Liver (tissue), 9 donors: ENCODE measurements around the gene CADPS. TPM values are rescaled to one million over a fixed set of nuclear protein-coding genes. Genes with fewer than 3 reads are reported as not detected.

ENCODE experiments used
- DNase-seq: peaks from one replicate; pipeline ENCODE4 v3.0.0-alpha.2; 2017; ENCODE audit warnings: low spot score
- H3K27ac ChIP-seq, 2 donors: one replicate each; pipeline ENCODE4 v1.7.0; 2013; ENCODE audit warnings: inconsistent platforms in 2 of 2, low read length in 2 of 2, control low read depth in 1 of 2, low read depth in 1 of 2, mild to moderate bottlenecking in 1 of 2
- H3K27me3 ChIP-seq, 4 donors: one replicate each; pipeline versions ENCODE4 v1.6.1 to v1.7.0; 2013; ENCODE audit warnings: low read length in 3 of 4, inconsistent platforms in 1 of 4, mild to moderate bottlenecking in 1 of 4, moderate library complexity in 1 of 4; ENCODE audit not compliant: control insufficient read depth in 4 of 4, insufficient read depth in 4 of 4
- H3K36me3 ChIP-seq, 4 donors: one replicate each; pipeline versions ENCODE4 v1.6.1 to v1.7.0; 2013; ENCODE audit warnings: low read length in 3 of 4, mild to moderate bottlenecking in 3 of 4, low read depth in 1 of 4, moderate library complexity in 1 of 4; ENCODE audit not compliant: control insufficient read depth in 4 of 4, insufficient read depth in 3 of 4
- H3K4me1 ChIP-seq, 4 donors: one replicate each; pipeline versions ENCODE4 v1.6.1 to v1.7.0; 2013; ENCODE audit warnings: low read length in 3 of 4, mild to moderate bottlenecking in 3 of 4, moderate library complexity in 1 of 4; ENCODE audit not compliant: control insufficient read depth in 4 of 4, insufficient read depth in 4 of 4
- H3K4me3 ChIP-seq, 3 donors: one replicate each; pipeline versions ENCODE4 v1.6.1 to v1.7.0; 2013; ENCODE audit warnings: low read length in 3 of 3, control low read depth in 1 of 3, low read depth in 1 of 3, mild to moderate bottlenecking in 1 of 3
- H3K9ac ChIP-seq, 2 donors: one replicate each; pipeline ENCODE4 v1.7.0; 2013; ENCODE audit warnings: low read length in 2 of 2, mild to moderate bottlenecking in 2 of 2, moderate library complexity in 2 of 2, control low read depth in 1 of 2, low read depth in 1 of 2
- H3K9me3 ChIP-seq, 4 donors: one replicate each; pipeline versions ENCODE4 v1.6.1 to v1.7.0; 2013; ENCODE audit warnings: low read length in 3 of 4; ENCODE audit not compliant: control insufficient read depth in 4 of 4
- ATF3 ChIP-seq: IDR thresholded peaks from 2 replicates; pipeline ENCODE4 v1.6.1; 2016; ENCODE audit warnings: antibody characterized with exemption
- CTCF ChIP-seq: fragments of 150-350 bp; IDR thresholded peaks from 2 replicates; pipeline ENCODE4 v1.5.1; 2017; ENCODE audit warnings: improper control_type of control experiment, low read depth, low read length; ENCODE audit not compliant: missing input control
- FOXA2 ChIP-seq: IDR thresholded peaks from 2 replicates; pipeline ENCODE4 v1.6.1; 2016; ENCODE audit warnings: antibody characterized with exemption
- HNF4A ChIP-seq, 2 donors: conservative IDR thresholded peaks; 2 replicates each; pipeline ENCODE4 v1.6.1; 2016; ENCODE audit warnings: antibody characterized with exemption in 2 of 2, mild to moderate bottlenecking in 2 of 2
- HNF4G ChIP-seq: IDR thresholded peaks from 2 replicates; pipeline ENCODE4 v1.6.1; 2016; ENCODE audit warnings: antibody characterized with exemption
- JUND ChIP-seq, 2 donors: IDR thresholded peaks; 2 replicates each; pipeline ENCODE4 v1.6.1; 2016; ENCODE audit warnings: antibody characterized with exemption in 2 of 2
- MAX ChIP-seq: IDR thresholded peaks from 2 replicates; pipeline ENCODE4 v1.6.1; 2016; ENCODE audit warnings: antibody characterized with exemption
- NR2F2 ChIP-seq: IDR thresholded peaks from 2 replicates; pipeline ENCODE4 v1.6.1; 2016; ENCODE audit warnings: antibody characterized with exemption
- RAD21 ChIP-seq, 2 donors: IDR thresholded peaks; 2 replicates each; pipeline ENCODE4 v1.6.1; 2016; ENCODE audit warnings: antibody characterized with exemption in 2 of 2, mild to moderate bottlenecking in 2 of 2
- REST ChIP-seq: IDR thresholded peaks from 2 replicates; pipeline ENCODE4 v1.6.1; 2016; ENCODE audit warnings: antibody characterized with exemption, mild to moderate bottlenecking
- RXRA ChIP-seq, 2 donors: IDR thresholded peaks; 2 replicates each; pipeline ENCODE4 v1.6.1; 2017 to 2018; ENCODE audit warnings: antibody characterized with exemption in 2 of 2, mild to moderate bottlenecking in 1 of 2
- ZBTB33 ChIP-seq: IDR thresholded peaks from 2 replicates; pipeline ENCODE4 v1.6.1; 2016; ENCODE audit warnings: antibody characterized with exemption
- WGBS: extraction: QIAGEN DNeasy Blood & Tissue Kit; methylation state at CpG from one replicate; pipeline ENCODE4 v1.1.7; 2013; 5-methylcytosine and 5-hydroxymethylcytosine counted together
- polyA plus RNA-seq, 2 donors: library from polyadenylated mRNA; stranded (reverse) in 1 of 2; unstranded in 1 of 2; fragments of 200-250 nt in 1 of 2; fragments of >200 nt in 1 of 2; fragmentation: Nextera tagmentation in 1 of 2; extraction: Ambion mirVana in 1 of 2; gene quantifications; one replicate each; pipeline versions ENCODE4 v1.2.1 to v1.2.3, GENCODE V29; 2013 to 2015
- total RNA-seq, 2 donors: library from RNA; depleted of rRNA; stranded (reverse); fragments of >200 nt; gene quantifications; one replicate each; pipeline ENCODE4 v1.2.3, GENCODE V29; 2014
- donor health status: healthy.
- donor health status: healthy.
- donor health status: healthy.
- donor health status: healthy.
- donor health status: healthy.

The CADPS gene
- total and polyA plus RNA-seq, 4 donors, result 0.05 to 0.37 (median 0.17) TPM; not detected in 1

GRCh38 chr3:62918131-62918530, 42.9 kb upstream of the CADPS start:
- 18% methylated on average over 1 of the region's 1 CpG for WGBS
- peaks cover 0 to 4% (median 2%) of the 10 kb centered on the region in 4 donors for H3K27me3 ChIP-seq

More at GRCh38 chr3:62918131-62918530, 42.9 kb upstream of the CADPS start:
- DNase-seq, result no peak
- Histone ChIP-seq H3K9me3 (no peaks in the 10 kb centered on the region), H3K36me3 (no peaks in the 10 kb centered on the region), H3K4me1 (no peaks in the 10 kb centered on the region), H3K4me3 (no peak overlapping the region), H3K9ac (no peak overlapping the region), H3K27ac (no peak overlapping the region)
- TF ChIP-seq CTCF (no peak), REST (no peak), NR2F2 (no peak), RAD21 (IDR thresholded peaks at IDR 0.05) (no peak), RXRA (IDR thresholded peaks at IDR 0.05) (no peak), ATF3 (no peak), MAX (no peak), FOXA2 (no peak), JUND (IDR thresholded peaks at IDR 0.05) (no peak), HNF4A (conservative IDR thresholded peaks at IDR 0.05) (no peak), ZBTB33 (no peak), HNF4G (no peak)
